NCI-H1105 (cell line): ENCODE measurements around the gene ATP8A2.

Source experiments
- DNase-seq: peaks from one replicate; lab custom pipeline; 2025; lab: John Stamatoyannopoulos, UW

Gene ATP8A2

DNA sequence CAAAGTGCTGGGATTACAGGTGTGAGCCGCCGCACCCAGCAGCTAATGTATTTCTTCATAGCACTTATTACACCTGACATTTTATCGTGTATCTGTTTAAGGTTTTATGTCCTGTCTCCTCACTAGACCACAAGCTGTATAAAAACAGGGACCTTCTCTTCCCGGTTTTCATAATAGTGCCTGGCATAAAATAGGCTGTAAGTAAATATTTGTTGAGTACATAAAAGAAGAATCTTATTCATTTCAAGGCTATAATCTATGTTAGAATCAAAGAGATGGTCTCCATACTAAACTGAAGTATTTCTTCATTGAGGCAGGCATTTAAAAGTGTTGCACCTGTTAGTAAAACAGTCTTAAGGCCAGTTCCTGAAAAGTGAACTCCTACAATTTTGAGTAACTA lies 486.1 kb downstream of the ATP8A2 start:
- DNase-seq = no peak

GRCh38 chr13:25859528-25859927 lies 487.8 kb downstream of the ATP8A2 start:
- DNase-seq = no peak

GRCh38 chr13:25860265-25860664 lies 488.5 kb downstream of the ATP8A2 start:
- DNase-seq = no peak

GRCh38 chr13:25860862-25861261 lies 489.1 kb downstream of the ATP8A2 start:
- DNase-seq = no peak

GRCh38 chr13:25862156-25862555 lies 490.4 kb downstream of the ATP8A2 start:
- DNase-seq = no peak

DNA sequence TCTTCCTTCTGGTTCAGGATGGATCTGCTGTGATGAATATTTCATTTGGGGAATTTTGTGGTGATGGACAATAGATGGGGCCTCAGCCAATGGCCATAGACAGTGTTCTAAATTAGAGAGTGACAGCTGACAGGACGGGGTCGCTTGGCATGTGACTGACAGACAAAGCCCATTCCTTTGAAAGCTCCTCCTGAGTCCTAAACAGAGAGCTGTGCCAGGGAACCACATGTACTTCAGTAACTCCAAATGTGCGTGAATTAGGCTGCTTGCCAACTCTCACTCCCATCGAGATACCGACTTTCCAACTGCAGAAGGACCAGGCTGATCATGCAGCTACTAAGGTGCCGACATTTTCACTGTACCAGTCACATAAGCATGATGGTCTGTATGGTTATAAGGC lies 492.3 kb downstream of the ATP8A2 start:
- no peak for DNase-seq

DNA sequence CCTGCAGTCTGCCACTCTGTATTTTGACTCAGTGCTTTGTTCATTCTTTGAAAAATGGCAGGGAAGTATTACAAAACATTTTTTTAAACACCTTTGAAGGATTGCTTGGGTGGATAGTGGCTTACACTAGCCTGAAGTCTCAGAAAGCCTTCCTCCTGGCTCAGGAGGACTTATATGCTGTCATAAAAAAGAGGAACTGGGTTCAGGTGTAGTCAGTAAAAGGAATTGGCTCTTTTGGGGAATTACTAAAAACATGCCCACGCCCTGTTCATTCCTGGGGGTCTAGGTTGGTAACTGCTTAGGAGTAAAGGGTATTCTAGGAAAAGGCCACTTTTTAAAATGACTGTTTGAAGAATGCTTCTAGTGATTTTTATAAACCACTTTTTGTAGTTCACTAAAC lies 493.2 kb downstream of the ATP8A2 start:
- DNase-seq = no peak

- no peak for DNase-seq
These were observed 493.6 kb downstream of the ATP8A2 start for GRCh38 chr13:25865391-25865790.

DNA sequence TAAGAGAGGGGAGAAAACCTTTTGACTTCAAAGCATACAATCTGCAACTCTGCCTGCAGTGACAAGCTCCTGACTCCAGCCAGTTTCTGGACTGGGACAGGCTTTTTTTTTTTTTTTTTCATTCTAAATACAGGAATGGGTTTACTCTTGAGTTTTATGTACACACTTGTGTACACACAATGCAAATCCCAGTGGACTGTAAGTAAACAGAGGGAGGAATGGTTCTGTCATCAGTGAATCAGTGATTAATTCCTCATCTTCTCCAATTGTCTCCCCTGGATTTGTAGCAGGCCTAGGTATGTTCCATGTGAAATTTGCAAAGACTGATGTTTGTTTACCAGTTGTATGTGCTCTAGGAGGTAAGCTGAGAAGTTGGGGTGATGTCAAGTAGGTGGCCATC lies 495.3 kb downstream of the ATP8A2 start:
- no peak for DNase-seq

GRCh38 chr13:25868490-25868889 lies 496.7 kb downstream of the ATP8A2 start:
- no peak for DNase-seq

DNA sequence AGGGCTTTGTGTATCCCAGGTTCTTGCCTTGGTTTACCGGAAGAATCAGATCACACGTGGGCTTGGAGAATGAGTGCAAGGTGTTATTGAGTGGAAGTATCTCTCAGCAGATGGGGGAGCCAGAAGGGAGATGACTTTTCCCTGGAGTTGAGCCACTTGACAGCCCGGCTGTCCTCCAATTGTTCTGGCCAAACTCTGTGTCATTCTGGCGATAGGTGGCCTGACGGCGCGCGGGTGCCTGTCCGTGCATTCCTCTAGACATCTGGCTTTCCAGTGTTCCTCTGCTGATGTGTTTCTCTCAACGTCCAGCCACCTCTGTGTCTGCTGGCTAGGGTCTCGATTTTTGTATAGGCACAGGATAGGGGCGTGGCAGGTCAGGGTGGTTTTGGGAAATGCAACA lies 498.2 kb downstream of the ATP8A2 start:
- DNase-seq = no peak

GRCh38 chr13:25871389-25872125 lies 499.8 kb downstream of the ATP8A2 start:
- DNase-seq = no peak

DNA sequence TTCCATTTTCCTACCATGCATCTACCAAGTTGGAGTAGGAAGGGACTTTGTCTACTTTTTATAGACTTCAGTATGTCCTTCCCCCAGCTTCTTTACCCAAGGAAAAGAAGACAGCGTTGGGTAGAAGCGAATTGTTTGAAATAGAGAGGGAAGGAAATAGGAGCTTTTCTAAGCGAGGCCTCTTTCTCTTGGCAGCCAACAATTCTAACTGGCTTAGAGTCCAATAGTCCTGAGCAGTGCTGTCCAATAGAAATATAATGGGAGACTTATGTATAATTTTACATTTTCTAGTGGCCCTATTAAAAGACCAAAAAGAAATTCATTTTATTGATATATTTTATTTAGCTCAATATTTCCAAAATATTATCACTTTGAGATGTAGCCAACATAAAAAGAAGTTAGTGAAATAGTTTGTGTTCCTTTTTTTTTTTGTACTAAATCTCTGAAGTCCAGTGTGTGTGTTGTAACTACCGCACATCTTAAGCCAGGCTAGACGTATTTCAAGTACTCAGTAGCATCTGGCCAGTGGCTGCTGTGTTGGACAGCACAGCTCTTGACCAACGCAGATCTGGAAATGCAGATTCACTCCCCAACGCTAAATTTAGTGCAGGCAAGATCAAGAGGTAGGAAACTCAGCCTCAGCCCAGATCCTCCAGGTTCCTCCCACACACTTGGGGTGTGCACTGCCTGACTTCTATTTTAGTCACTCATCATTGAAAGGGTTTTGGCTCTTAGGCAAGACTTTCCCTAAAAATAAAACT lies 500.9 kb downstream of the ATP8A2 start:
- no peak for DNase-seq

GRCh38 chr13:25873242-25873612 lies 501.5 kb downstream of the ATP8A2 start:
- DNase-seq = no peak

- DNase-seq = no peak
These were observed 502.4 kb downstream of the ATP8A2 start for GRCh38 chr13:25874064-25874737.

- DNase-seq = no peak
These were observed 503.1 kb downstream of the ATP8A2 start for GRCh38 chr13:25874907-25875306.

- DNase-seq = no peak
These were observed 504.5 kb downstream of the ATP8A2 start for GRCh38 chr13:25876247-25876646.

GRCh38 chr13:25879466-25879865 lies 507.7 kb downstream of the ATP8A2 start:
- no peak for DNase-seq

- no peak for DNase-seq
These were observed 509.6 kb downstream of the ATP8A2 start for GRCh38 chr13:25881136-25881926.

- peak; percentile 66 for DNase-seq
These were observed 510.2 kb downstream of the ATP8A2 start for GRCh38 chr13:25881971-25882451.

- DNase-seq = no peak
These were observed 510.9 kb downstream of the ATP8A2 start for GRCh38 chr13:25882466-25883357.
